A549 (cell line): Measurements from ENCODE around the gene AIPL1. TPM values are rescaled to one million over a fixed set of nuclear protein-coding genes. Genes with fewer than 3 reads are reported as not detected.

Experiments used
- ATAC-seq, 2 experiments: fragments of 200-7000 bp in 1 of 2; fragments of >200 bp in 1 of 2; cut with Nextera tagmentation in 1 of 2; cut with Tn5 transposase in 1 of 2; 3 replicates each; pipeline versions ENCODE4 v1.8.0 to v1.9.1; 2018 to 2020; ENCODE audit warnings: mild to moderate bottlenecking in 1 of 2, moderate library complexity in 1 of 2
- CTCF ChIA-PET: fragments of 300-600 bp; sonication (Branson Sonifier 250); formaldehyde crosslinking; extraction: SDS; loops from one replicate; lab custom pipeline; 2021; ENCODE audit warnings: antibody characterized with exemption, inconsistent platforms; lab: Yijun Ruan, JAX
- POLR2A ChIA-PET: fragments of 350-600 bp; formaldehyde crosslinking; extraction: SDS; loops from one replicate; lab custom pipeline; 2021; ENCODE audit warnings: antibody characterized with exemption, inconsistent platforms; lab: Yijun Ruan, JAX
- DNase-seq, 2 experiments: peaks; one replicate each; pipeline versions ENCODE4 v3.0.0 to v3.0.0-alpha.2; 2011 to 2016; ENCODE audit warnings: low read depth in 1 of 2, low spot score in 1 of 2
- FAIRE-seq: peaks from 2 replicates; lab custom pipeline; 2011; peaks lifted over from hg19 to GRCh38; lab: Jason Lieb, UNC
- H3K27ac ChIP-seq, 2 experiments: fragments of >200 bp; sonication (Bioruptor Twin); formaldehyde crosslinking; 3 replicates each; pipeline ENCODE4 v1.5.1; 2016 to 2017
- H3K4me1 ChIP-seq: fragments of >200 bp; sonication (Bioruptor Twin); formaldehyde crosslinking; 3 replicates; pipeline ENCODE4 v1.6.1; 2016
- H3K4me2 ChIP-seq: fragments of >200 bp; sonication (Bioruptor Twin); formaldehyde crosslinking; 3 replicates; pipeline ENCODE4 v1.6.1; 2016
- H3K4me3 ChIP-seq: fragments of >200 bp; sonication (Bioruptor Twin); formaldehyde crosslinking; 3 replicates; pipeline ENCODE4 v1.5.1; 2016
- H3K9me3 ChIP-seq: fragments of >200 bp; sonication (Bioruptor Twin); formaldehyde crosslinking; 3 replicates; pipeline ENCODE4 v1.6.1; 2016
- BCL3 ChIP-seq: fragments of >200 bp; sonication (Bioruptor Twin); formaldehyde crosslinking; IDR thresholded peaks from 3 replicates; pipeline ENCODE4 v1.6.1; 2016
- CEBPB ChIP-seq, 2 experiments: fragments of >200 bp in 1 of 2; sonication (Bioruptor Twin) in 1 of 2; formaldehyde crosslinking in 1 of 2; IDR thresholded peaks; 2 replicates each; pipeline ENCODE4 v1.6.1; 2012 to 2016
- CHD2 ChIP-seq: fragments of 150-350 bp; IDR thresholded peaks from 2 replicates; pipeline ENCODE4 v1.6.1; 2014; ENCODE audit warnings: low read length; ENCODE audit not compliant: partially characterized antibody
- CTCF ChIP-seq: fragments of >200 bp; sonication (Bioruptor Twin); formaldehyde crosslinking; IDR thresholded peaks from 3 replicates; pipeline ENCODE4 v1.5.1; 2016
- EHMT2 ChIP-seq: fragments of 200-600 bp; sonication (generic); IDR thresholded peaks from 2 replicates; pipeline ENCODE4 v1.6.1; 2016; ENCODE audit warnings: antibody characterized with exemption, low read depth, mild to moderate bottlenecking, moderate library complexity
- ELK1 ChIP-seq: fragments of 150-350 bp; IDR thresholded peaks from 2 replicates; pipeline ENCODE4 v1.6.1; 2014; ENCODE audit warnings: low read depth, mild to moderate bottlenecking, low read length
- FOSB ChIP-seq: fragments of 250-450 bp; sonication (Bioruptor Pico); IDR thresholded peaks from 2 replicates; pipeline ENCODE4 v1.5.0; 2020; ENCODE audit warnings: mild to moderate bottlenecking, moderate library complexity
- FOSL2 ChIP-seq, 2 experiments: fragments of 450-650 bp in 1 of 2; fragments of >200 bp in 1 of 2; sonication (Bioruptor Twin) in 1 of 2; formaldehyde crosslinking; IDR thresholded peaks; 2 replicates each; pipeline versions ENCODE4 v1.5.0 to v1.6.1; 2016 to 2020; ENCODE audit warnings: mild to moderate bottlenecking in 1 of 2, moderate library complexity in 1 of 2
- FOXS1 ChIP-seq: fragments of 250-450 bp; sonication (Bioruptor Pico); IDR thresholded peaks from 2 replicates; pipeline ENCODE4 v1.5.0; 2020; ENCODE audit warnings: mild to moderate bottlenecking, moderate library complexity
- GATA3 ChIP-seq: IDR thresholded peaks from 2 replicates; pipeline ENCODE4 v1.6.1; 2012; ENCODE audit warnings: borderline replicate concordance
- HDAC2 ChIP-seq: fragments of 200-600 bp; sonication (generic); IDR thresholded peaks from 2 replicates; pipeline ENCODE4 v1.6.1; 2016
- HOXB13 ChIP-seq: fragments of 250-450 bp; sonication (Bioruptor Pico); IDR thresholded peaks from 2 replicates; pipeline ENCODE4 v1.5.0; 2020; ENCODE audit warnings: low read depth, mild to moderate bottlenecking, moderate library complexity
- HOXB5 ChIP-seq: fragments of 250-450 bp; sonication (Bioruptor Pico); IDR thresholded peaks from 2 replicates; pipeline ENCODE4 v1.5.0; 2020; ENCODE audit warnings: mild to moderate bottlenecking, moderate library complexity
- KDM5A ChIP-seq: fragments of 200-600 bp; sonication (generic); IDR thresholded peaks from 2 replicates; pipeline ENCODE4 v1.6.1; 2016; ENCODE audit warnings: antibody characterized with exemption, mild to moderate bottlenecking
- MAFK ChIP-seq: fragments of 450-650 bp; IDR thresholded peaks from 2 replicates; pipeline ENCODE4 v1.6.1; 2014; ENCODE audit not compliant: partially characterized antibody
- NFE2L2 ChIP-seq: fragments of 150-350 bp; conservative IDR thresholded peaks from 2 replicates; pipeline ENCODE4 v1.6.1; 2014; ENCODE audit warnings: low read length
- PHF8 ChIP-seq: fragments of 200-600 bp; sonication (generic); IDR thresholded peaks from 2 replicates; pipeline ENCODE4 v1.6.1; 2016; ENCODE audit warnings: low read depth, mild to moderate bottlenecking, antibody characterized with exemption, moderate library complexity, borderline replicate concordance
- POLR2A ChIP-seq: IDR thresholded peaks from 2 replicates; pipeline ENCODE4 v1.6.1; 2012; ENCODE audit warnings: mild to moderate bottlenecking, low read length
- RARB ChIP-seq: fragments of 250-450 bp; sonication (Bioruptor Pico); IDR thresholded peaks from 2 replicates; pipeline ENCODE4 v1.8.0; 2021; ENCODE audit warnings: mild to moderate bottlenecking, moderate library complexity
- REST ChIP-seq: fragments of 200-600 bp; sonication (generic); IDR thresholded peaks from 2 replicates; pipeline ENCODE4 v1.6.1; 2016; ENCODE audit warnings: antibody characterized with exemption, mild to moderate bottlenecking, moderate library complexity
- TFCP2L1 ChIP-seq: fragments of 250-450 bp; sonication (Bioruptor Pico); IDR thresholded peaks from 2 replicates; pipeline ENCODE4 v1.5.0; 2021; ENCODE audit warnings: mild to moderate bottlenecking
- TP53 ChIP-seq: fragments of 250-450 bp; sonication (Bioruptor Pico); IDR thresholded peaks from 2 replicates; pipeline ENCODE4 v1.5.0; 2021; ENCODE audit warnings: mild to moderate bottlenecking, moderate library complexity
- USF2 ChIP-seq: fragments of 450-650 bp; IDR thresholded peaks from 2 replicates; pipeline ENCODE4 v1.6.1; 2014; ENCODE audit warnings: antibody characterized with exemption
- ZNF302 ChIP-seq: fragments of 250-450 bp; sonication (Bioruptor Pico); IDR thresholded peaks from 2 replicates; pipeline ENCODE4 v1.9.0; 2021; ENCODE audit warnings: inconsistent platforms, mild to moderate bottlenecking, moderate library complexity
- ZSCAN20 ChIP-seq: fragments of 250-450 bp; sonication (Bioruptor Pico); IDR thresholded peaks from 2 replicates; pipeline ENCODE4 v1.8.0; 2022; ENCODE audit warnings: mild to moderate bottlenecking, moderate library complexity
- WGBS: methylation state at CpG from one replicate; pipeline ENCODE4 v1.1.6; 2017; ENCODE audit errors: missing lambda C conversion rate; 5-methylcytosine and 5-hydroxymethylcytosine counted together
- polyA plus RNA-seq, 4 experiments: library from polyadenylated mRNA; depleted of rRNA in 3 of 4; stranded (reverse); fragments of >200 nt; fragmentation: RNase III in 1 of 4; extraction: RNeasy Plus Mini Kit Qiagen cat#74134 plus additional on column Dnase treatment in 1 of 4; gene quantifications; 2 replicates in 3 of 4; 3 replicates in 1 of 4; pipeline ENCODE4 v1.2.3, GENCODE V29; 2011 to 2017

The AIPL1 gene
- polyA plus RNA-seq, 2 of the 4 experiments (the other 2 are of a cell fraction), result not detected

- no peak for DNase-seq
- CTCF ChIA-PET, result interaction anchor here (1.0 to 3.4 kb wide), 5 partner anchors 16 to 62 kb away, joined by 3 to 25 read pairs (median 5); no protein-coding TSS in a partner anchor
- no peak overlapping the region for H3K27ac ChIP-seq
Observed at GRCh38 chr17:6453279-6454024, 18.5 kb upstream of the AIPL1 start.

GRCh38 chr17:6452471-6453266 is 17.7 kb upstream of the AIPL1 start:
- no peak for FAIRE-seq
- H3K4me1 ChIP-seq, result peaks cover 13% of the 10 kb centered on the region
- TF ChIP-seq TP53 (no peak), HOXB13 (CRISPR knock-in tag) (no peak), KDM5A (no peak), POLR2A (no peak), REST (no peak), GATA3 (no peak), PHF8 (no peak), FOXS1 (CRISPR knock-in tag) (no peak), ZSCAN20 (CRISPR knock-in tag) (no peak)

More at GRCh38 chr17:6453279-6454024, 18.5 kb upstream of the AIPL1 start:
- Histone ChIP-seq H3K4me3 (no peak overlapping the region), H3K4me2 (no peak overlapping the region), H3K9me3 (no peaks in the 10 kb centered on the region), H3K4me1 (peaks cover 18% of the 10 kb centered on the region)
- peak in 1 of 2 experiments; percentile 6; a peak in 1 of 6 replicates for ATAC-seq
- POLR2A ChIA-PET, result no interaction called here
- TF ChIP-seq BCL3, result no peak
- no peak for TF ChIP-seq EHMT2
- TF ChIP-seq HOXB5 (CRISPR knock-in tag), result no peak
- TF ChIP-seq FOSB (CRISPR knock-in tag), result no peak
- no peak for TF ChIP-seq RARB
- no peak for TF ChIP-seq ELK1
- no peak for TF ChIP-seq USF2
- TF ChIP-seq CHD2, result no peak
- no peak for TF ChIP-seq TFCP2L1 (CRISPR knock-in tag)
- no peak for TF ChIP-seq CEBPB (IDR thresholded peaks at IDR 0.05)
- TF ChIP-seq NFE2L2, result no peak
- TF ChIP-seq PHF8, result no peak
- TF ChIP-seq MAFK, result no peak
- no peak for TF ChIP-seq CTCF
- TF ChIP-seq HDAC2, result no peak
- no peak for TF ChIP-seq FOSL2 (IDR thresholded peaks at IDR 0.05)
- TF ChIP-seq FOSL2 (CRISPR knock-in tag; IDR thresholded peaks at IDR 0.05), result no peak
- TF ChIP-seq ZNF302 (CRISPR knock-in tag), result no peak
- no peak for FAIRE-seq
- WGBS, result 80% methylated on average over 12 of the region's 14 CpGs

More at GRCh38 chr17:6452471-6453266, 17.7 kb upstream of the AIPL1 start:
- CTCF ChIA-PET, result interaction anchor here (0.6 to 3.4 kb wide), 5 partner anchors 16 to 590 kb away, joined by 3 to 25 read pairs (median 5); no protein-coding TSS in a partner anchor
- no peaks in the 10 kb centered on the region for H3K9me3 ChIP-seq
- 91% methylated on average over 10 of the region's 10 CpGs for WGBS
- H3K27ac ChIP-seq, result no peak overlapping the region
- no peak overlapping the region for H3K4me3 ChIP-seq
- H3K4me2 ChIP-seq, result no peak overlapping the region
- POLR2A ChIA-PET, result no interaction called here
- ATAC-seq (no peak), DNase-seq (no peak)
